Upper lobe of left lung (tissue), 6 donors: ENCODE measurements around the gene ANAPC2. TPM values are rescaled to one million over a fixed set of nuclear protein-coding genes. Genes with fewer than 3 reads are reported as not detected.
"Not testable (repeated sequence)": the region's sequence is repeated elsewhere in the genome, so short reads cannot be mapped to it uniquely, and the experiment has no call there.

Source experiments
- ATAC-seq, 2 donors: fragments of 200-7000 bp; cut with Tn5 transposase; one replicate each; pipeline ENCODE4 v1.9.1; 2022; ENCODE audit warnings: mild to moderate bottlenecking in 2 of 2, moderate library complexity in 2 of 2; ENCODE audit not compliant: low FRiP score in 2 of 2
- DNase-seq, 2 donors: peaks; one replicate each; pipeline ENCODE4 v3.0.0-alpha.2; 2019 to 2020
- H3K27ac ChIP-seq, 4 donors: fragments of 200-600 bp; sonication (generic); one replicate each; pipeline ENCODE4 v1.5.1; 2016 to 2019
- H3K27me3 ChIP-seq, 4 donors: fragments of 200-600 bp; sonication (generic); one replicate each; pipeline ENCODE4 v1.5.1; 2017 to 2019
- H3K36me3 ChIP-seq, 4 donors: fragments of 200-600 bp; sonication (generic); one replicate each; pipeline ENCODE4 v1.5.1; 2016 to 2019
- H3K4me1 ChIP-seq, 4 donors: fragments of 200-600 bp; sonication (generic); one replicate each; pipeline ENCODE4 v1.5.1; 2018 to 2019
- H3K4me3 ChIP-seq, 4 donors: fragments of 200-600 bp; sonication (generic); one replicate each; pipeline ENCODE4 v1.5.1; 2017 to 2019; ENCODE audit warnings: mild to moderate bottlenecking in 2 of 4, moderate library complexity in 1 of 4
- H3K9me3 ChIP-seq, 4 donors: fragments of 200-600 bp; sonication (generic); one replicate each; pipeline ENCODE4 v1.5.1; 2018 to 2019
- CTCF ChIP-seq, 6 experiments: fragments of 450-650 bp in 4 of 6; fragments of 200-600 bp in 2 of 6; sonication (generic) in 2 of 6; IDR thresholded peaks; one replicate each; pipeline ENCODE4 v1.5.1; 2016 to 2019; ENCODE audit warnings: antibody characterized with exemption in 6 of 6
- EP300 ChIP-seq, 4 donors: sonication (generic); formaldehyde crosslinking; IDR thresholded peaks; one replicate each; pipeline ENCODE4 v1.5.1; 2017; ENCODE audit warnings: antibody characterized with exemption in 4 of 4, control low read depth in 2 of 4
- POLR2A ChIP-seq, 4 donors: fragments of 450-650 bp; IDR thresholded peaks; one replicate each; pipeline ENCODE4 v1.5.1; 2016 to 2017; ENCODE audit warnings: antibody characterized with exemption in 4 of 4, mild to moderate bottlenecking in 2 of 4
- POLR2AphosphoS5 ChIP-seq, 2 donors: sonication (generic); formaldehyde crosslinking; IDR thresholded peaks; one replicate each; pipeline ENCODE4 v1.5.1; 2017; ENCODE audit warnings: antibody characterized with exemption in 2 of 2
- WGBS, 2 donors: methylation state at CpG; one replicate each; pipeline ENCODE4 v1.1.5; 2017 to 2018; 5-methylcytosine and 5-hydroxymethylcytosine counted together
- total RNA-seq, 6 donors: library from RNA; depleted of rRNA in 4 of 6; stranded (reverse); fragments of >200 nt in 4 of 6; gene quantifications; one replicate each; pipeline versions ENCODE4 v1.1.0 to v1.2.1, GENCODE V29; 2016 to 2021
- donor health status: DM: no; HTN: no; CAD: no; lungs with moderate emphysema.
- donor health status: DM: no; HTN: yes; CAD: no; lungs with severe emphysema.

The ANAPC2 gene
- total RNA-seq, 6 donors from 2014 or later, result 31.9 to 174 (median 67.3) TPM

- DNase-seq (peak in 1 of 2 donors; percentile 72), ATAC-seq (peak in 1 of 2 donors; percentile 12)
- Histone ChIP-seq H3K27me3 (peaks cover 0 to 47% (median 19%) of the 10 kb centered on the region in 4 donors), H3K4me1 (peaks cover 0 to 13% (median 5%) of the 10 kb centered on the region in 4 donors), H3K27ac (no peak overlapping the region), H3K36me3 (no peaks in the 10 kb centered on the region), H3K9me3 (no peaks in the 10 kb centered on the region), H3K4me3 (no peak overlapping the region)
- WGBS, 2 donors, result 29 to 31% methylated on average over 6 to 27 of the region's 27 CpGs
- TF ChIP-seq POLR2A (IDR thresholded peaks at IDR 0.05) (no peak), EP300 (IDR thresholded peaks at IDR 0.05) (no peak)
Observed at GRCh38 chr9:137136261-137136880, 52.0 kb downstream of the ANAPC2 start.

GRCh38 chr9:137135154-137135553, 53.2 kb downstream of the ANAPC2 start:
- DNase-seq, H3K9me3 ChIP-seq, H3K4me3 ChIP-seq, H3K27ac ChIP-seq, ATAC-seq, H3K36me3 ChIP-seq: not testable (repeated sequence)
- H3K4me1 ChIP-seq, result peaks cover 4 to 17% (median 7%) of the 10 kb centered on the region in 4 donors
- H3K27me3 ChIP-seq, result peaks cover 0 to 35% (median 19%) of the 10 kb centered on the region in 4 donors
- WGBS, 2 donors, result 80 to 81% methylated on average over 9 of the region's 9 CpGs

- DNase-seq (no peak), ATAC-seq (no peak)
- Histone ChIP-seq H3K36me3 (no peaks in the 10 kb centered on the region), H3K27ac (no peak overlapping the region), H3K9me3 (peaks cover 0 to 8% (median 2%) of the 10 kb centered on the region in 4 donors), H3K27me3 (peaks cover 0 to 31% (median 15%) of the 10 kb centered on the region in 4 donors), H3K4me3 (no peak overlapping the region), H3K4me1 (peaks cover 4 to 22% (median 7%) of the 10 kb centered on the region in 4 donors)
- TF ChIP-seq CTCF (IDR thresholded peaks at IDR 0.05) (no peak), POLR2A (IDR thresholded peaks at IDR 0.05) (no peak)
- 78% methylated on average over 4 of the region's 4 CpGs for WGBS, 2 donors
Observed at GRCh38 chr9:137134191-137134590, 54.2 kb downstream of the ANAPC2 start.

GRCh38 chr9:137130176-137130755, 58.1 kb downstream of the ANAPC2 start:
- DNase-seq, result no peak
- Histone ChIP-seq H3K27me3 (peaks cover 0 to 3% (median 0%) of the 10 kb centered on the region in 4 donors), H3K27ac (peak overlapping the region; percentile 72 to 85 (median 84)), H3K4me1 (peaks cover 20 to 44% (median 32%) of the 10 kb centered on the region in 4 donors), H3K36me3 (no peaks in the 10 kb centered on the region), H3K4me3 (peak overlapping the region; percentile 29 to 94 (median 75)), H3K9me3 (peaks cover 0 to 8% (median 2%) of the 10 kb centered on the region in 4 donors)
- TF ChIP-seq EP300 (IDR thresholded peaks at IDR 0.05), result no peak
- 11 to 22% methylated on average over 12 to 16 of the region's 58 CpGs for WGBS, 2 donors
- no peak for ATAC-seq

GRCh38 chr9:137129456-137130175, 58.7 kb downstream of the ANAPC2 start:
- no peaks in the 10 kb centered on the region for H3K36me3 ChIP-seq
- ATAC-seq (peak; percentile 97 to 99), DNase-seq (peak; percentile 92 to 98)
- H3K4me1 ChIP-seq, result peaks cover 20 to 44% (median 32%) of the 10 kb centered on the region in 4 donors
- H3K27me3 ChIP-seq, result peaks cover 0 to 3% (median 0%) of the 10 kb centered on the region in 4 donors
- WGBS, 2 donors, result 2% methylated on average over 23 of the region's 86 CpGs; no CpG with 5 or more reads in 1 of the 2 donors
- TF ChIP-seq EP300 (IDR thresholded peaks at IDR 0.05) (no peak), POLR2AphosphoS5 (IDR thresholded peaks at IDR 0.05) (peak; percentile 51 to 75), CTCF (IDR thresholded peaks at IDR 0.05) (peak in 3 of 6 experiments; percentile 5 to 18 (median 17)), POLR2A (IDR thresholded peaks at IDR 0.05) (peak in 1 of 4 donors; percentile 75)
- peak overlapping the region; percentile 72 to 85 (median 84) for H3K27ac ChIP-seq
- peak overlapping the region; percentile 29 to 94 (median 75) for H3K4me3 ChIP-seq
- peaks cover 0 to 8% (median 2%) of the 10 kb centered on the region in 4 donors for H3K9me3 ChIP-seq

GRCh38 chr9:137128862-137129455, 59.4 kb downstream of the ANAPC2 start:
- DNase-seq (peak in 1 of 2 donors; percentile 35), ATAC-seq (peak in 1 of 2 donors; percentile 18)
- peaks cover 0 to 3% (median 0%) of the 10 kb centered on the region in 4 donors for H3K27me3 ChIP-seq
- peak overlapping the region; percentile 72 to 85 (median 84) for H3K27ac ChIP-seq
- no peaks in the 10 kb centered on the region for H3K36me3 ChIP-seq
- TF ChIP-seq POLR2AphosphoS5 (IDR thresholded peaks at IDR 0.05) (no peak), POLR2A (IDR thresholded peaks at IDR 0.05) (no peak), CTCF (IDR thresholded peaks at IDR 0.05) (no peak), EP300 (IDR thresholded peaks at IDR 0.05) (no peak)
- peaks cover 20 to 44% (median 32%) of the 10 kb centered on the region in 4 donors for H3K4me1 ChIP-seq
- H3K9me3 ChIP-seq, result peaks cover 0 to 8% (median 2%) of the 10 kb centered on the region in 4 donors
- peak overlapping the region; percentile 29 to 94 (median 75) for H3K4me3 ChIP-seq
- 43 to 47% methylated on average over 19 to 21 of the region's 37 CpGs for WGBS, 2 donors
